HG02973 (cell line): Measurements from ENCODE around the gene ABCA3.

ENCODE experiments used
- ATAC-seq: cut with Tn5 transposase; IDR thresholded peaks from one replicate; pipeline ENCODE4 v1.9.1; 2021; ENCODE audit warnings: moderate library complexity; ENCODE audit not compliant: unreplicated experiment

Gene ABCA3

GRCh38 chr16:2236337-2237101, 104.0 kb downstream of the ABCA3 start, which contains the start of gene DNASE1L2:
TSS of gene DNASE1L2 (plus strand) at chr16:2236444. CDS start at chr16:2236817, 373 bp downstream.
- no peak for ATAC-seq

- ATAC-seq, result no peak
These were observed 104.7 kb downstream of the ABCA3 start for GRCh38 chr16:2235695-2236336.

GRCh38 chr16:2235234-2235651, 105.3 kb downstream of the ABCA3 start:
- ATAC-seq, result no peak

- ATAC-seq, result no peak
These were observed 105.7 kb downstream of the ABCA3 start for GRCh38 chr16:2234813-2235170.

GRCh38 chr16:2233872-2234812, 106.4 kb downstream of the ABCA3 start:
- ATAC-seq, result no peak

GRCh38 chr16:2233046-2233775, 107.3 kb downstream of the ABCA3 start:
- ATAC-seq, result no peak

GRCh38 chr16:2232094-2232990, 108.2 kb downstream of the ABCA3 start:
- no peak for ATAC-seq

- no peak for ATAC-seq
These were observed 109.3 kb downstream of the ABCA3 start for GRCh38 chr16:2231016-2231931.

GRCh38 chr16:2230376-2230775, 110.2 kb downstream of the ABCA3 start:
- no peak for ATAC-seq

- no peak for ATAC-seq
These were observed 110.8 kb downstream of the ABCA3 start for GRCh38 chr16:2229632-2230250.

- no peak for ATAC-seq
These were observed 111.4 kb downstream of the ABCA3 start for GRCh38 chr16:2229091-2229490.

GRCh38 chr16:2228161-2228824, 112.2 kb downstream of the ABCA3 start:
- no peak for ATAC-seq

- no peak for ATAC-seq
These were observed 113.6 kb downstream of the ABCA3 start for GRCh38 chr16:2226918-2227317.

GRCh38 chr16:2226245-2226793, 114.2 kb downstream of the ABCA3 start:
- no peak for ATAC-seq
